HG02973 (cell line): ENCODE measurements around the gene SPINK6.

Source experiments
- ATAC-seq: cut with Tn5 transposase; IDR thresholded peaks from one replicate; pipeline ENCODE4 v1.9.1; 2021; ENCODE audit warnings: moderate library complexity; ENCODE audit not compliant: unreplicated experiment

The SPINK6 gene

DNA sequence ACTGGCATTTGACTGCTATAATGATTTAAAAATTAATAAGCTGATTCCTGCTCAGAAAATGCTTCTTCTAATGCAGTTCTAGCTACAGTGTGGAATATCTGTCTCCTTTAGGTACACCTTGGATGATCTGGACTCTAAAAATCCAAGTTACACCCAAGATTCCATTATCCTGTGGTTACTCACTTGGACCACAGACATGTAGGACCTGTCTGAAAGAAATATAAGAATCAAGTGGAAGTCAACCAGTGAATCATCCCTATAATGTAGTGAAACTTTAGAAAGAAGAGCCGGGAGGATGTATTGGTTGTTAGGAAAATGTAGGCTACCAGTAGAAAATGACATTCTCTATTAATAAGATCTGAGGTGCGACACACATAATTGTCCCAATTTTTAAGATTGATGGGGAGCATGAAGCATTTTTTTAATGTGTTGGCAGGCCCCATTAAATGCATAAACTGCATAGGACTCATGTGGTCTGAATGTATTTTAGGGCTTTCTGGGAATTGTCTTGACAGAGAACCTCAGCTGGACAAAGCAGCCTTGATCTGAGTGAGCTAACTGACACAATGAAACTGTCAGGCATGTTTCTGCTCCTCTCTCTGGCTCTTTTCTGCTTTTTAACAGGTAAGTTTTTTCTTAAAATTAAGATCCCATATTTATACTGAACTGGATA lies at the start of gene SPINK6:
SPINK6 (plus strand) TSS at position 512 of the 673 bp plus-strand sequence; CDS start at position 567, 55 bp downstream.
- ATAC-seq: no peak

DNA sequence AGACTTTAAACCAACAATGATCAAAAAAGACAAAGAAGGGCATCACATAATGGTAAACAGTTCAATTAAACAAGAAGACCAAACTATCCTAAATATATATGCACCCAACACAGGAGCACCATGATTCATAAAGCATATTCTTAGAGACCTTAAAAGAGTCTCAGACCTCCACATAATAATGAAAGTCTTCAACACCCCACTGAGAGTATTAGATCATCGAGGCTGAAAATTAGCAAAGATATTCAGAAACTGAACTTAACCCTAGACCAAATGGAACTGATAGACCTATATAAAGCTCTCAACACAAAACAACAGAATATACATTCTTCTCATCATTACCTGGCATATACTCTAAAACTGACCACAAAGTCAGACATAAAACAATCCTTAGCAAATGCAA lies 46.2 kb upstream of the SPINK6 start:
- ATAC-seq: no peak

- no peak for ATAC-seq
These were observed 40.8 kb upstream of the SPINK6 start for GRCh38 chr5:148162038-148162437.

DNA sequence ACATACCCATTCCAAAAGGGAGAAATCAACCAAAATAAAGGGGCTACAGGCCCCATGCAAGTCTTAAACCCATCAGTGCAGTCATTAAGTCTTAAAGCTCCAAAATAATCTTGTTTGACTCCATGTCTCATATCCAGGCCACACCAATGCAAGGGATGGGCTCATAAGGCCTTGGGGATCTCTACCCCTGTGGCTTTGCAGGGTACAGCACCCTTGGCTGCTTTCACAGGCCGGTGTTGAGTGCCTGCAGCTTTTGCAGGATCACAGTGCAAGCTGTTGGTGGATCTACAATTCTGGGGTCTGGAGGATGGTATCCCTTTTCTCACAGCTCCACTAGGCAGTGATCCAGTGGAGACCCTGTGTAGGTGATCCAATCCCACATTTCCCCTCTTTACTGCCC lies 39.5 kb upstream of the SPINK6 start:
- no peak for ATAC-seq

- no peak for ATAC-seq
These were observed 36.1 kb upstream of the SPINK6 start for GRCh38 chr5:148166550-148167283.

GRCh38 chr5:148168246-148168645 lies 34.6 kb upstream of the SPINK6 start, which contains the start of gene SPINK14:
SPINK14 (plus strand) TSS chr5:148168546; CDS start chr5:148169733, 1,187 bp downstream.
- ATAC-seq: no peak

- no peak for ATAC-seq
These were observed 30.5 kb upstream of the SPINK6 start for GRCh38 chr5:148172377-148172776.

- ATAC-seq: no peak
These were observed 26.4 kb upstream of the SPINK6 start for GRCh38 chr5:148176480-148176879.

- no peak for ATAC-seq
These were observed 25.6 kb upstream of the SPINK6 start for GRCh38 chr5:148177207-148177606.

GRCh38 chr5:148179234-148179824 lies 23.5 kb upstream of the SPINK6 start:
- ATAC-seq: peak; percentile 90

DNA sequence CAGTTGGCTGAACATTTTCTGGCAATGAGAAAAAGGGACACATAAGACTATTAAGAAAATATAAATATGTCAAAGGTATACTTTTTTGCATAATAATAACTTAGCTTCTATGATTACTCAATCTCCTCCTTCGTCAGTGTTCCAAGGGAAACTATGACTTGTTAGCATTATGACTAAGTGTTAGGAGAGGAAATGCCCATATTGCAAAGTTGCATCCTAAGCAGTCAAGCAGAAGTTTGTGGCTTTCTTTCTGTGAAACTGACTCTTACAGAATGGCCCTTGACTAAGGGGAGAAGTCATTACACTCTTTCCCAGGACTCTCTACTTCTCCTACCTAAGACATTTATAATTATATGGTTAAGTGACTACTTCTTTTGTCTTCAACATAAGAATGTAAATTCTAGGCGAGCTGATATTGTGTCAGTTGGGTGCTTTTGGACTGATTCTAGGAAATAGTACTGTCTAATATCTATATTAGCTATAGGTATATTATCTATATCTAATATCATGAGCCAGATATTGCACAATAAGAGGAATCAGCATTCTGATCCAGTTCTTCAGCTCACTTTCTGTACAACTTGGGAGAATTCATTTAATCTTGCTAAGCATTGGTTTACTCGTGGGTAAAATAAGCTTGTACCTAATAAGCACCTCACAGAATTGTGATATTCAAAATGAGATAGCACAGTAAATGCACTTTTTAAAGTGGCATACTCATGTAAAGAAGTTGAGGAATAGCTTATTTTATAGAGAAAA lies 16.4 kb upstream of the SPINK6 start:
- peak; percentile 90 for ATAC-seq

- no peak for ATAC-seq
These were observed 11.8 kb upstream of the SPINK6 start for GRCh38 chr5:148191010-148191409.

GRCh38 chr5:148193202-148193601 lies 9.6 kb upstream of the SPINK6 start:
- no peak for ATAC-seq

DNA sequence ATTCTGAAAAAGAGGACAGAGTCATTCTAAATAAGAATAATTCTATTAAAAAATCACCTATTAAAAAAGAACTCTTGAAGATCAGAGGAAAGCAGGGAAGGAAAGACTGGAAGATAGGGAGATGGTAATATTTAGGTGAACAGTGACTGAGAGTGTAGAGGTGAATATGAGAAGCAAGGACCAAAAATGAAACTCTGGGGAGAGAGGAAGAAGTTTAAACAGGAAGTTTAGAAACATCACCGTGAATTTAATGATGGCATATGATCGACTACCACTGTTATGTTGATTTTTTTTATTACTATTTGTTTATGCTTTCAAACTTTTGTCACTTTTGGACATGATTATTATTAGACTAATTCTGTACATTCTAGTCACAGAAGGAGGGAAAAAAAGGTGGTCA lies 1.7 kb upstream of the SPINK6 start:
- no peak for ATAC-seq

DNA sequence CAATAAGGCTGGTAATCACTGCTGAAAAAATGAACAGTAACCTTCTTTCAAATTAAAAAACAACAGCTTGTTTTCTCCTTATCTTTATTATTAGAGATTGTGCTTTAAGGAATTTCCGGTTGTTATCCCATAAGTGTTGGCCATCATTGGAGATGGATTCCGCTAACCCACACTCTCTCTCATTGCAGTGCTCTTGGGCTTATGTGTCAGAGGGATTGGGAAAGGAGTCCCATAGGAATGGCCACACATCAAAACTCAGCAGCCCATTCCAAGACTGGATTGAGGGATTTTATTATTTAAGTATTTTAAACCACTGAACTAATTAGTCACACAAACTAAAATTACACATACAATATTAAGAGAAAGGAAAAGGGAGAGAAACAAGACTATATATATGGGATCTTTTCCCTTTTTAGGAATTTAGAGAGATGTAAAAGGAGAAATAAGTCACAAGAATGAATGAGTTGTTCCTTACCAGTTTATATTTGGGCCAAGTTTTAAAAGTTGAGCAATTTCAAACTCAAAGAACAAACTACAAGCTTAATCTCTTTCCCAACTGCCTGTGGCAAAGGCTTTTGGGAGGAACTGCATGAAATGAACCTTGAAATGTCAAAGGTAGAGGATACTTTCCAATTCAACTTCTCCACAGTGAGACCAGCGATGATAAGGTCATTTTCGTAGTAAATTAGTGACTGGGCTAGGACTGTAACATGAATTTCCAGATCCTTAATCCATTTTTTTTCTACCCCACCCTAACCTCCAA lies 2.4 kb downstream of the SPINK6 start:
- ATAC-seq: no peak

- no peak for ATAC-seq
These were observed 3.0 kb downstream of the SPINK6 start for GRCh38 chr5:148205865-148206264.

DNA sequence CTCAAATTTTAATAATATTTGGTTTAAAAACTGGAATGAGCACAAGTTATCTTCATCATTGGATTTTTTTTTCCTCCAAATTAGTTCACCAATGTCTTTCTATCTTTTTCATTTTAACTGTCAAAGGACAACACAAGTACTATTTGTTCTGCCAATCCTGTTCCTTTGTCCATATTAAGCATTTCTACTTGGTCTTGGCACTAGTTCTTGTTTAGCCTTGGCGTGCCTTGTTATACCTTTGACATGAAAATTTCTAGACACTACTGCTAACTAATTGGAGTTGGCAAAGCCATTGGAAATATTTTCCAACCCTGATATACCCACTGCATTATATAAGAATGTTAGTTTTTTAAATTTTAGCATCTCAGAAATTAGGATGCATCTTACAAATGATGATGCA lies 3.8 kb downstream of the SPINK6 start:
- no peak for ATAC-seq

- ATAC-seq: no peak
These were observed 5.4 kb downstream of the SPINK6 start for GRCh38 chr5:148208226-148208625.

DNA sequence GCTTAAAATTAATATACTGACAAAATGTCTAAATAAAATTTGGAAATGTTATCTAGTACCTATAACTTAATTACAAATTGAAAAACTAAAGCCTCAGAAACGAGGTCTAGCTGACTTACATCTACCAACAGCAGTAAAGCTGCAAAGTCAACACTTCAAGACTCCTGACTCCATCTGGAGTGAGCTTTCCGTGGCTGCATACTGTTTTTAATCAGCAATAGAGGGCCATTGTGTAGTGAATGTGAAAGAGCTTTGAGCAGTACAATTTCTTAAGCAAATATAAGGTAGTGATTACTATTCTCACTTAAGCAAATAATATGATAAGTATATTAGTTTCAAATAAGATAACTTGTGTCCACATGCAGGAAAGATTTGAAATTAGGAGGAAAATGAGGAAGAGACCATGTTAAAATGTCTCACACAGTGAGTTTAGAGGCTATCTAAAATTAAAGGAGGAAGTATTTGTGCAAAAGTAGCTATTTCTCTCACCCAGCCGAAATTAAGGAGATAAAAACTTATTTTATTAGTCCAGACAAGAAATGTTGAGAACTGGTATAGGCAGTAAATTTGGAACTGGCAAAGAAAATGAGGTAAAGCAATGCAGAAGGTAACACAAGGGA lies 6.4 kb downstream of the SPINK6 start:
- no peak for ATAC-seq

- ATAC-seq: no peak
These were observed 11.9 kb downstream of the SPINK6 start for GRCh38 chr5:148214665-148215185.
